GM19328 (cell line): ENCODE results near the gene CNOT6.
"Not testable (repeated sequence)": the region's sequence is repeated elsewhere in the genome, so short reads cannot be mapped to it uniquely, and the experiment has no call there.

Source experiments
- ATAC-seq: cut with Tn5 transposase; IDR thresholded peaks from one replicate; pipeline ENCODE4 v1.9.1; 2021; ENCODE audit warnings: mild to moderate bottlenecking, moderate library complexity; ENCODE audit not compliant: unreplicated experiment

The CNOT6 gene

DNA sequence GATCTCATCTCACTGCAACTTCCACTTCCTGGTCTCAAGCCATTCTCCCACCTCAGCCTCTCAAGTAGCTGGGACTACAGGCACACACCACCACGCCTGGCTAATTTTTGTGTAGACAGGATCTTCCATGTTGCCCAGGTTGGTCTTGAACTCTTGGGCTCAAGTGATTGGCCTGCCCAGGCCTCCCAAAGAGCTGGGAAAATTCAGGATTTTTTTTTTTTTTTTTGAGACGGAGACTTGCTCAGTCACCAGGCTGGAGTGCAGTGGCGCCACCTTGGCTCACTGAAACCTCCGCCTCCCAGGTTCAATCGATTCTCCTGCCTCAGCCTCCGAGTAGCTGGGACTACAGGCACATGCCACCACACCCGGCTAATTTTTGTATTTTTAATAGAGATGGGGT, 21.8 kb downstream of the CNOT6 start:
- ATAC-seq, result not testable (repeated sequence)

GRCh38 chr5:180516440-180516839, 22.3 kb downstream of the CNOT6 start:
- ATAC-seq, result no peak

DNA sequence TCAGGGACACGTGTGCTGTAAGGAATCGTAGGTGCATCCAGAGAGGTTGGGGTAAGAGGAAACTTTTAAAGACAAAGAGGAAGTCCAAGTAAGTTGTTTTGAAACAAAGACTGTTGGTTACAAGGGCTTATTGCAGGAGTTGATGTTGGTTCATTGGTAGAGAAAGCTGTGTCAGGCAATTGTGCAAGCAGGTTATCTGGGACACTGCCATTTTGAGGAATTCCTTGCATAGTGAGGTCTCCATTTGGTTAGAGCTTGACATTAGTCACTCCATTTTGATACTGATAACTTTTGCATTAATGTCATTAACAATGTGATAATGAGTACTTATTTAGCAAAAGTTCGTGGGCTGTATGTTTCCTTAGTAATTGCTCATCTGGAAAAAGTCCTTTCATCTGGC, 24.9 kb downstream of the CNOT6 start:
- no peak for ATAC-seq

DNA sequence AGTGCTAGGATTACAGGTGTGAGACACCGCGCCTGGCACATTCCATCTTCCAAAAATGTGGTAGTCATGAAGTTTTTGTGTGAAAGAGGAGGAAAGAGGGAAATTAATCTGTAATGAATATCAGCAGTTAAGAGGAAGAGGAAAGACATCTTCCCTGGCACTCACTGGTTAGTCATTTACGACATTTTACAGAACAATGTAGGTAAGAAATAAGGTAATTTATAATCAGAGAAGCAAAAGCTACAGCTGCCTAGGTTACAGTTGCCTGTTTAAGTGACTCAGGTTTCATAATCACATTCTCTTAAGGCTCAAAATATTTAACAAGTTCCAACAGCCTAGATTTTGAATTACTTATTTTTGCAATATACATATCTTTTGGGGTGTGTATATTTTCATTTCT, 26.9 kb downstream of the CNOT6 start:
- no peak for ATAC-seq

GRCh38 chr5:180521591-180521990, 27.4 kb downstream of the CNOT6 start:
- no peak for ATAC-seq

- no peak for ATAC-seq
These were observed 28.2 kb downstream of the CNOT6 start for GRCh38 chr5:180522330-180522729.

DNA sequence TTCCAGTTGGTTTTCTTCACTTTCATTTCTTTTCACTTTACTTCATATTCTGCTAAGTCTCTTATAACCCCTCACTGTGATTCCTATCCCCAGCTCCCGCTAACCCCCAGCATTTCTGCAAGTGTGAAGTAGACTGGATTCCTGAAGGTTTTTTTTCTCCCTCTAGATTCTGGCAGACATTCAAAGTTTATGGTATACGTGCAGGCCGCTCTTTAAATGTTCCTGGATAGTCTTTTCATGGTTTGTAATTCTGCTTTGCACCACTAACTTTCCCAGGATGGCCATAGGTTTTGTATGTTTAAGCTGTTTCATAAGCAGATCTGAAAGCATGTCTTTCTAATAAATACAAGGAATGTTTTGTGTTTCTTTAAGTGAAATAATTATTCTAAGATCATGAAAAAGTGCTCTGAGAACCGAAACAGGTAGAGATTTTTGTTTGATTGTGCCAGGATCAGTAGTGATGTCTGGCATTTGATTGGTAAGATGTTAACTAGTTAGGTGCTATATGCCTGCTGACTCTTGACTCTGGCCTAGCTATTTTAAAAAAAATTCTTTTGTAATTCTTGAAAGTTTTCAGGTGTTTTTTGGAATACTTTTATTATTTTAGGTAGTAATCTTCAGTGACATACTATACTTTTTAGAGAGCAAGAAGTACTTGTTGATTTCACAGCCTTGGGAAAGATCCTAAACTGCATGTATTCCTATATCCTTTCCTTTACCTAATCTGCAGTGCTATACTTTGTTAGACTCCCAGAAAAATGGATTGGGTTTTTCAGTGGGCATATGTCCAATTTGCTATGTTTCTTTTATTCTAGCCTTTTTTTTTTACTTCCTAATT, 29.7 kb downstream of the CNOT6 start:
- ATAC-seq, result no peak

DNA sequence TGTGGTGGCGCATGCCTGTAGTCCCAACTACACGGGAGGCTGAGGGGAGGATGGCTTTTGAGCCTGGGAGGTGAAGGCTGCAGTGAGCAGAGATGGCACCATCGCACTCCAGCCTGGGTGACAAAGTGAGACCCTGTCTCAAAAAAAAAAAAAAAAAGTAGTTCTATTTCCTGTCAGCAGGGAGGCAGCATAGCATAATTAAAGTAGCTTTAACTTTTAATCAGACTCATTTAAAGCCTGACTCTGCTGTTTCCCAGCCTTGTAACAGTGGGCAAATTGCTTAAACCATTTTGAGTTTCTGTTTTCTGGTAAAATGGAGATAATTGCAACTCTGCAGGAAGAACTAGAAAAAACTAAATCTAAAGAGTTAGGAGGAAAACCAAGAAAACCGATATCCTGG, 31.2 kb downstream of the CNOT6 start:
- no peak for ATAC-seq

DNA sequence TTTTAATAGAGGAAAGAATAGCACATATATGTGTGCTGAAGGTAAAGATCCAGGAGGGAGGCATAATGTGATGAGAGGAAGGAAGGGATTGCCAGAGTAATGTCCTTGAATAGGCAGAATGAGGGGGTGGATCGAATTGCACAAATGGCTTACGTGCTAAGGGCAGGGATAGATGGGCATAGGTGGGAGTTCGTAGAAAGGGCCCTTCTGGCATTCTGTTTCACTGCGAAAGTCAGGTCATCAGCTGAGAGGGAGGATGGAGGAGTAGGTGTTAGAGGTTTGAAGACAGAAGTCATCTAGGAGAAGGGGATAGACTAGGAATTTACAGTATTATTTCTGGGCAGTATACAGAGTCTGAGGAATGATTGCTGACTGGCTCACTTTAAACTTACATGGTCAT, 32.1 kb downstream of the CNOT6 start:
- no peak for ATAC-seq

- no peak for ATAC-seq
These were observed 33.5 kb downstream of the CNOT6 start for GRCh38 chr5:180527659-180528058.

- ATAC-seq, result not testable (repeated sequence)
These were observed 36.9 kb downstream of the CNOT6 start for GRCh38 chr5:180531036-180531585.

GRCh38 chr5:180532268-180532667, 38.1 kb downstream of the CNOT6 start:
- ATAC-seq, result no peak

DNA sequence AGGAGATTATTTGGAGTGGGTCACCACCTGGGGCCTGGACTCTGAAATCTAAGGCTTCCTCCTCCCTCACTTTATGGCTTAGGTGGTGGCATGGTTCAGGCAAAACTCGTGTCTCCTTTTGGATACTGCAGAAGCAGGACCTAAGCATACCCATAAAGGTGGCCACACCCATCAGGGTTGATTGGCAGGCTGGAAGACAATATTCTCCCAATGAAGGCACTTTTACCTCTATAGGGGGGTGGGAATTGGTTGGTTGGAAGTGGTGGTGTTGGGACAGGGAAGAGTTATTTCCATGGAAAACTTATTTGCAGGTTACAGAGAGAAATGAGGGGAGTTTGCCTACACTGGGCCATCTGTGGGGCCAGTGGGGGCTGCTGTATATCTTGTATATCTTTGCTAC, 39.7 kb downstream of the CNOT6 start:
- no peak for ATAC-seq

- ATAC-seq, result no peak
These were observed 41.4 kb downstream of the CNOT6 start for GRCh38 chr5:180535573-180535972.

- ATAC-seq, result peak; percentile 47
These were observed 46.0 kb downstream of the CNOT6 start for GRCh38 chr5:180540050-180540694.

DNA sequence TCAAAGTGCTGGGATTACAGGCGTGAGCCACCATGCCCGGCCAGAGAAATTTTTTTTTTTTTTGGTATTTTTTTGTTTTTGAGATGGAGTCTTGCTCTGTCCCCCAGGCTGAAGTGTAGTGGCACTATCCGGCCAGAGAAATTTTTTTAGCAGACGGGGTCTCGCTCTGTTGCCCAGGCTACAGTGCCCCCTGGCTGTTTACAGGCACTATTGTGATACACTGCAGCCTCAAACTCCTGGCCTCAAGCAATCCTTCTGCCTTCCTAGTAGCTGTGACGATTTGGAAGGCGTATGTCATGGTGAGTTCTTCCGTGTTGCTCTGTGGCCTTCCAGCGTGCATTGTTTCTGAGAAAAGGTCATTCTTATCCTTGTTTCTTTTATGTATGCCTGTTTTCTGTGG, 47.5 kb downstream of the CNOT6 start:
- no peak for ATAC-seq

DNA sequence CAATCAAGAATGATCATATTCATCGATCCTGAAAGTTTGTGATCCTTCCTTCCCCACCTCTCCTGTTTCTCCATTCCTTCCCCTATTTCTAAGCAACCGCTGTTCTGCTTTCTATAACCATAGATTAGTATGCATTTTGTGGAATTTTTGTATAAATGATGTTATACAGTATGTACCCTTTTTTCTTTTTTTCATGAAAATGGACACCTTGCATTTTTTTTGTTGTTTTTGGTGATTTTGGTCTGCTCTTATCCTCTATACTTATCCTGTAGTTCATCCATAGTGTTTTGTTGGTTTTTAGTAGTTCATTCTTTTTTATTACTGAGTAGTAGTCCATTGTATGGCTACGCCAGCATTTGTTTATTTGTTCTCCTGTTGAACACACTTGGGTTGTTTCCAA, 51.1 kb downstream of the CNOT6 start:
- no peak for ATAC-seq

DNA sequence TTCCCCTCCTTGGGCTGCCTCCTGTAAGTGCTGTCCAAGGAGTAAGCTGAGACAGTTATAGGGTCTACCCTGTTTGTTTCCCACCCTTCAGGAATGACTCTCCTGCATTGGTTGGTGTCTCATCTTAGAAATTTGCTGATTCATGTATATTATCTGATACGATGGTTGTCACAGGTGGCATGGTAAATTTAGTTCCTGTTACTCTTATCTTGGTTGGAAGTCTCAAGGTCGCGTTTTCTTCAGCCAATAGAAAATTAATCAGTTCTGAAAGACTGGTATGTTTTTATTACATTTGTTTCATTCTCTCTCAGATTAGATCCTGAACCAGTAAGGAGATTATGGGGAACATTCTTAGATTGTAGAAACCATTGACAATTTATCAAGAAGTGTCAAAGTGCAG, 54.4 kb downstream of the CNOT6 start:
- no peak for ATAC-seq

- no peak for ATAC-seq
These were observed 59.4 kb downstream of the CNOT6 start for GRCh38 chr5:180553530-180553929.

DNA sequence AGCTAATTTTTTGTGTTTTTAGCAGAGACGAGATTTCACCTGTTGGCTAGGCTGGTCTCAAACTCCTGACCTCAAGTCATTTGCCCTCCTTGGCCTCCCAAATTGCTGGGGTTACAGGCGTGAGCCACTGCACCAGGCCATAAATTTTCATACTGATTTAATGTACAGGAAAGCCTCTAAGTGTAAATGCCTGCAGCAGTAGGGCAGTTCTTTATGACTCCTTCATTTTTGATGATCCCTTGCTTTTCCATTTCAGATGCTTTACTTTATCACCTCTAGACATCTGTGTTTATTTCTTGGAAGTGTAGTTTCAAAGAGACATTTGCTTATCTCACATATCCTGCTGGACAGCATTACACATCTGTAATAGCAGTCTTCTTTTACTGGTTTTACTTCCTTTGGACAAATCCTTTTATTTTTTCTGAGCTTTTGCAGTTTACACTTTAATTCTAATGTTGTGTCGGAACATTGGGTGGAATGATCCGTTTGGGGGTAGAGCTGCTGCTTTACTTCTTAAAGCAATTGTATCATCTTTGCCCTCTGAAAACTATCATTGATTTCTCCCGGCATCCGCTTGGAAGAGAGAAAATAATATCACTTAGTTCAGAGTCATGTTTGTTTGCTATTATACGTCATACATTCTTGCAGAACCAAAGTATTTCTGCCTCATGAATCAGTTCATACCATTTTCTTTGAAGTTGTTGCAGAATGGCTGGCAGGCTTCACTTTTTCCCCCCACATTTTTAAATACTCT, 61.2 kb downstream of the CNOT6 start:
- no peak for ATAC-seq

GRCh38 chr5:180557217-180557809, 63.1 kb downstream of the CNOT6 start:
- no peak for ATAC-seq
